Peyer's patch (tissue), 4 donors: ENCODE results near the gene CGA.

Source experiments
- CTCF ChIP-seq, 6 experiments: fragments of 450-650 bp in 4 of 6; fragments of 200-600 bp in 2 of 6; sonication (generic) in 1 of 6; IDR thresholded peaks; one replicate each; pipeline ENCODE4 v1.5.1; 2017 to 2019; ENCODE audit warnings: antibody characterized with exemption in 6 of 6, mild to moderate bottlenecking in 3 of 6, moderate library complexity in 1 of 6
- POLR2A ChIP-seq, 2 donors: fragments of 450-650 bp; IDR thresholded peaks; one replicate each; pipeline ENCODE4 v1.5.1; 2017; ENCODE audit warnings: antibody characterized with exemption in 2 of 2, mild to moderate bottlenecking in 2 of 2, moderate library complexity in 2 of 2

- TF ChIP-seq CTCF (IDR thresholded peaks at IDR 0.05) (no peak), POLR2A (IDR thresholded peaks at IDR 0.05) (no peak)
Measured at GRCh38 chr6:87088076-87088475, 6.8 kb downstream of the CGA start.
